ENCODE results near the gene SLC6A13. TPM values are rescaled to one million over a fixed set of nuclear protein-coding genes. Genes with fewer than 3 reads are reported as not detected.
"Not testable (repeated sequence)": the region's sequence is repeated elsewhere in the genome, so short reads cannot be mapped to it uniquely, and the experiment has no call there.

SLC6A13 gene
- polyA plus RNA-seq, 3 donors, result 44.2 to 60.0 (median 57.2) TPM

- DNase-seq, result peak; percentile 58
Measured at GRCh38 chr12:219891-220352, 42.7 kb downstream of the SLC6A13 start.

- DNase-seq, result no peak
Measured at GRCh38 chr12:218728-219590, 43.7 kb downstream of the SLC6A13 start.

GRCh38 chr12:218221-218620 is 44.4 kb downstream of the SLC6A13 start:
- DNase-seq, result no peak

GRCh38 chr12:217029-217428 is 45.6 kb downstream of the SLC6A13 start:
- DNase-seq, result not testable (repeated sequence)

- no peak for DNase-seq
Measured at GRCh38 chr12:215116-215515, 47.5 kb downstream of the SLC6A13 start.

GRCh38 chr12:214003-214741 is 48.5 kb downstream of the SLC6A13 start, which contains the start of gene SLC6A12:
SLC6A12 (minus strand) TSS chr12:214157; CDS start chr12:209986, 4,171 bp downstream.
- no peak for DNase-seq

- no peak for DNase-seq
Measured at GRCh38 chr12:213527-213932, 49.1 kb downstream of the SLC6A13 start.

GRCh38 chr12:212715-213526 is 49.7 kb downstream of the SLC6A13 start:
- peak; percentile 72 for DNase-seq

GRCh38 chr12:212415-212714 is 50.3 kb downstream of the SLC6A13 start:
- no peak for DNase-seq

GRCh38 chr12:211639-212414 is 50.8 kb downstream of the SLC6A13 start:
- DNase-seq, result no peak

- no peak for DNase-seq
Measured at GRCh38 chr12:211142-211465, 51.5 kb downstream of the SLC6A13 start.

- DNase-seq, result no peak
Measured at GRCh38 chr12:210277-211141, 52.1 kb downstream of the SLC6A13 start.

GRCh38 chr12:209851-210250 is 52.8 kb downstream of the SLC6A13 start:
- DNase-seq, result no peak

GRCh38 chr12:209246-209645 is 53.4 kb downstream of the SLC6A13 start:
- no peak for DNase-seq

- no peak for DNase-seq
Measured at GRCh38 chr12:208813-209212, 53.8 kb downstream of the SLC6A13 start.

GRCh38 chr12:207804-208203 is 54.8 kb downstream of the SLC6A13 start:
- no peak for DNase-seq

GRCh38 chr12:206746-207440 is 55.7 kb downstream of the SLC6A13 start:
- DNase-seq, result no peak

GRCh38 chr12:205026-205425 is 57.6 kb downstream of the SLC6A13 start:
- no peak for DNase-seq

GRCh38 chr12:204261-204678 is 58.4 kb downstream of the SLC6A13 start:
- DNase-seq, result no peak

Measured in renal pelvis (tissue), 4 donors.